HG03066 (cell line): ENCODE data around the gene MAP3K21.

Experiments used
- ATAC-seq: cut with Tn5 transposase; IDR thresholded peaks from one replicate; pipeline ENCODE4 v1.9.1; 2021; ENCODE audit warnings: low read depth; ENCODE audit not compliant: unreplicated experiment

The MAP3K21 gene

GRCh38 chr1:233431753-233432403 lies 104.4 kb downstream of the MAP3K21 start:
- no peak for ATAC-seq

- ATAC-seq = no peak
These were observed 105.4 kb downstream of the MAP3K21 start for GRCh38 chr1:233432916-233433315.

- no peak for ATAC-seq
These were observed 106.1 kb downstream of the MAP3K21 start for GRCh38 chr1:233433436-233434210.
